GM19023 (cell line): ENCODE results near the gene HOXC6.
A peak's percentile ranks its signal among the peaks of the same experiment; 100 is the strongest.

Source experiments
- ATAC-seq: cut with Tn5 transposase; IDR thresholded peaks from one replicate; pipeline ENCODE4 v1.9.1; 2021; ENCODE audit warnings: mild to moderate bottlenecking, moderate library complexity; ENCODE audit not compliant: unreplicated experiment

HOXC6 gene

GRCh38 chr12:54051874-54052437, 23.7 kb downstream of the HOXC6 start:
- ATAC-seq = no peak

GRCh38 chr12:54052438-54053002, 24.3 kb downstream of the HOXC6 start:
- peak; percentile 21 for ATAC-seq

- peak; percentile 75 for ATAC-seq
Measured at GRCh38 chr12:54053003-54053750, 24.9 kb downstream of the HOXC6 start.

GRCh38 chr12:54053751-54054741, 25.8 kb downstream of the HOXC6 start, which contains the start of gene HOXC4:
TSS of gene HOXC4 (plus strand) at chr12:54053835. CDS start at chr12:54053923, 88 bp downstream.
- ATAC-seq = peak; percentile 44

GRCh38 chr12:54054742-54055194, 26.5 kb downstream of the HOXC6 start:
- ATAC-seq = no peak

GRCh38 chr12:54055552-54055951, 27.3 kb downstream of the HOXC6 start:
- no peak for ATAC-seq

- ATAC-seq = no peak
Measured at GRCh38 chr12:54056110-54056509, 27.9 kb downstream of the HOXC6 start.

GRCh38 chr12:54058128-54058768, 30.0 kb downstream of the HOXC6 start:
- ATAC-seq = no peak

GRCh38 chr12:54059668-54060067, 31.4 kb downstream of the HOXC6 start:
- no peak for ATAC-seq

GRCh38 chr12:54060174-54060974, 32.1 kb downstream of the HOXC6 start:
- ATAC-seq = no peak

- ATAC-seq = no peak
Measured at GRCh38 chr12:54060975-54061778, 32.9 kb downstream of the HOXC6 start.

GRCh38 chr12:54065677-54066076, 37.4 kb downstream of the HOXC6 start:
- ATAC-seq = no peak

GRCh38 chr12:54066408-54066807, 38.2 kb downstream of the HOXC6 start:
- no peak for ATAC-seq

GRCh38 chr12:54068418-54069070, 40.3 kb downstream of the HOXC6 start:
- ATAC-seq = no peak

GRCh38 chr12:54071942-54072341, 43.7 kb downstream of the HOXC6 start:
- no peak for ATAC-seq

GRCh38 chr12:54074308-54074707, 46.1 kb downstream of the HOXC6 start:
- no peak for ATAC-seq

- ATAC-seq = no peak
Measured at GRCh38 chr12:54075409-54075808, 47.2 kb downstream of the HOXC6 start.

- no peak for ATAC-seq
Measured at GRCh38 chr12:54075974-54076373, 47.7 kb downstream of the HOXC6 start.
